SK-N-SH (cell line): ENCODE results near the gene DGKE.

Experiments
- CHD2 ChIP-seq: fragments of 150-350 bp; IDR thresholded peaks from 2 replicates; pipeline ENCODE4 v1.6.1; 2018; ENCODE audit warnings: low read length; ENCODE audit not compliant: partially characterized antibody
- EP300 ChIP-seq, 2 experiments: IDR thresholded peaks; 2 replicates each; pipeline versions ENCODE4 v1.4.0 to v1.6.1; 2012; ENCODE audit warnings: borderline replicate concordance in 1 of 2, low read depth in 1 of 2, low read length in 1 of 2
- EZH2phosphoT487 ChIP-seq: fragments of 200-600 bp; sonication (generic); IDR thresholded peaks from 2 replicates; pipeline ENCODE4 v1.6.1; 2017; ENCODE audit warnings: low read depth, mixed run types, mild to moderate bottlenecking, antibody characterized with exemption, moderate library complexity, borderline replicate concordance
- FOSL2 ChIP-seq: IDR thresholded peaks from 2 replicates; pipeline ENCODE4 v1.4.0; 2012; ENCODE audit warnings: low read depth, mild to moderate bottlenecking, moderate library complexity, borderline replicate concordance
- MAX ChIP-seq: IDR thresholded peaks from 2 replicates; pipeline ENCODE4 v1.4.0; 2012; ENCODE audit warnings: low read depth
- MXI1 ChIP-seq: IDR thresholded peaks from 2 replicates; pipeline ENCODE4 v1.6.1; 2012; ENCODE audit warnings: mild to moderate bottlenecking, low read depth, low read length, improper control_type of control experiment
- POLR2AphosphoS5 ChIP-seq: IDR thresholded peaks from 2 replicates; pipeline ENCODE4 v1.6.1; 2012; ENCODE audit warnings: low read depth, low read length
- RAD21 ChIP-seq: IDR thresholded peaks from 2 replicates; pipeline ENCODE4 v1.6.1; 2012; ENCODE audit warnings: mild to moderate bottlenecking, low read length
- REST ChIP-seq: IDR thresholded peaks from 2 replicates; pipeline ENCODE4 v1.6.1; 2012; ENCODE audit warnings: mild to moderate bottlenecking, low read depth, low read length, moderate library complexity
- SIN3A ChIP-seq: IDR thresholded peaks from 2 replicates; pipeline ENCODE4 v1.6.1; 2012; ENCODE audit warnings: low read depth, mild to moderate bottlenecking, low read length, moderate library complexity, borderline replicate concordance
- TAF1 ChIP-seq: IDR thresholded peaks from 2 replicates; pipeline ENCODE4 v1.6.1; 2012; ENCODE audit warnings: low read depth, mild to moderate bottlenecking, low read length, moderate library complexity, borderline replicate concordance
- TCF12 ChIP-seq: IDR thresholded peaks from 2 replicates; pipeline ENCODE4 v1.4.0; 2012
- TF ChIP-seq, protein P1 (sequence below): fragments of 200-600 bp; sonication (generic); IDR thresholded peaks from 2 replicates; pipeline ENCODE4 v1.6.1; 2017; ENCODE audit warnings: antibody characterized with exemption, mild to moderate bottlenecking, moderate library complexity
- TF ChIP-seq, protein P2 (sequence below): fragments of 150-350 bp; IDR thresholded peaks from 2 replicates; pipeline ENCODE4 v1.6.1; 2017; ENCODE audit warnings: antibody characterized with exemption, low read length, low read depth, borderline replicate concordance

DNA sequence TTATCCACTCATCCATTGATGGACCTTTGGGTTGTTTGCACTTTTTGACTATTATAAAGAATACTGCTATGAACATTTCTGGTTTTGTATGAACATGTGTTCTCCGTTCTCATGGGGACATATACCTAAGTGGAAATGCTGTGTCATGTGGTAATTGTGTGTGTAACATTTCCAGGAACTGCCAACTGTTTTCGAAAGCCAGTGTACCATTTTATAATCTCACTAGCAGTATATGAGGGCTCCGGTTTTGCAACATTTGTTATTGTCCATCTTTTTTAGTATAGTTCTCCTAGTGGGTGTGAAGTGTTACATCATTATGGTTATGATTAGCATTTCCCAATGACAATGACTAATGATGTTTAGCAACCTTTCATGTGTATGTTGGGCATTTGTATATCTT lies 85.0 kb downstream of the DGKE start:
- TF ChIP-seq POLR2AphosphoS5 (no peak), TAF1 (no peak), CHD2 (no peak), EZH2phosphoT487 (no peak), MAX (no peak), SIN3A (no peak), TCF12 (no peak), RAD21 (no peak), EP300 (IDR thresholded peaks at IDR 0.05; ENCODE audit: borderline replicate concordance in 1 of 2, low read depth in 1 of 2, low read length in 1 of 2) (no peak), MXI1 (no peak), REST (no peak), FOSL2 (no peak)
- TF ChIP-seq, protein P1, sequence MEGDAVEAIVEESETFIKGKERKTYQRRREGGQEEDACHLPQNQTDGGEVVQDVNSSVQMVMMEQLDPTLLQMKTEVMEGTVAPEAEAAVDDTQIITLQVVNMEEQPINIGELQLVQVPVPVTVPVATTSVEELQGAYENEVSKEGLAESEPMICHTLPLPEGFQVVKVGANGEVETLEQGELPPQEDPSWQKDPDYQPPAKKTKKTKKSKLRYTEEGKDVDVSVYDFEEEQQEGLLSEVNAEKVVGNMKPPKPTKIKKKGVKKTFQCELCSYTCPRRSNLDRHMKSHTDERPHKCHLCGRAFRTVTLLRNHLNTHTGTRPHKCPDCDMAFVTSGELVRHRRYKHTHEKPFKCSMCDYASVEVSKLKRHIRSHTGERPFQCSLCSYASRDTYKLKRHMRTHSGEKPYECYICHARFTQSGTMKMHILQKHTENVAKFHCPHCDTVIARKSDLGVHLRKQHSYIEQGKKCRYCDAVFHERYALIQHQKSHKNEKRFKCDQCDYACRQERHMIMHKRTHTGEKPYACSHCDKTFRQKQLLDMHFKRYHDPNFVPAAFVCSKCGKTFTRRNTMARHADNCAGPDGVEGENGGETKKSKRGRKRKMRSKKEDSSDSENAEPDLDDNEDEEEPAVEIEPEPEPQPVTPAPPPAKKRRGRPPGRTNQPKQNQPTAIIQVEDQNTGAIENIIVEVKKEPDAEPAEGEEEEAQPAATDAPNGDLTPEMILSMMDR: no peak
- TF ChIP-seq, protein P2, sequence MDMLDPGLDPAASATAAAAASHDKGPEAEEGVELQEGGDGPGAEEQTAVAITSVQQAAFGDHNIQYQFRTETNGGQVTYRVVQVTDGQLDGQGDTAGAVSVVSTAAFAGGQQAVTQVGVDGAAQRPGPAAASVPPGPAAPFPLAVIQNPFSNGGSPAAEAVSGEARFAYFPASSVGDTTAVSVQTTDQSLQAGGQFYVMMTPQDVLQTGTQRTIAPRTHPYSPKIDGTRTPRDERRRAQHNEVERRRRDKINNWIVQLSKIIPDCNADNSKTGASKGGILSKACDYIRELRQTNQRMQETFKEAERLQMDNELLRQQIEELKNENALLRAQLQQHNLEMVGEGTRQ: no peak
